T-helper 2 cell (primary cell): ENCODE results near the gene TNFSF15.

Source experiments
- DNase-seq, 5 experiments: peaks; one replicate each; pipeline versions ENCODE4 v3.0.0 to v3.0.0-alpha.2; 2012 to 2022
- total RNA-seq, 2 donors: gene quantifications; one replicate each; lab custom pipeline; 2026; lab: John Stamatoyannopoulos, UW

Gene TNFSF15
- total RNA-seq: 0 to 0.20 reads per million in 2 donors

GRCh38 chr9:114805670-114806525 lies at the start of gene TNFSF15:
TNFSF15 (minus strand) TSS chr9:114806039; CDS start chr9:114806012, 27 bp downstream.
- DNase-seq: peak in 1 of 5 experiments; percentile 69

GRCh38 chr9:114855488-114855887 lies 49.6 kb upstream of the TNFSF15 start:
- no peak for DNase-seq

GRCh38 chr9:114854736-114855355 lies 49.0 kb upstream of the TNFSF15 start:
- no peak for DNase-seq

- no peak for DNase-seq
Measured at GRCh38 chr9:114853071-114853855, 47.4 kb upstream of the TNFSF15 start.

GRCh38 chr9:114852050-114852594 lies 46.3 kb upstream of the TNFSF15 start:
- DNase-seq: no peak

GRCh38 chr9:114851306-114851705 lies 45.5 kb upstream of the TNFSF15 start:
- no peak for DNase-seq

GRCh38 chr9:114850871-114851270 lies 45.0 kb upstream of the TNFSF15 start:
- no peak for DNase-seq

- no peak for DNase-seq
Measured at GRCh38 chr9:114849450-114849849, 43.6 kb upstream of the TNFSF15 start.

- DNase-seq: peak in 1 of 5 experiments; percentile 62
Measured at GRCh38 chr9:114847492-114848417, 41.9 kb upstream of the TNFSF15 start.

GRCh38 chr9:114845373-114845772 lies 39.5 kb upstream of the TNFSF15 start:
- DNase-seq: no peak

- peak in 1 of 5 experiments; percentile 56 for DNase-seq
Measured at GRCh38 chr9:114844766-114845165, 38.9 kb upstream of the TNFSF15 start.

GRCh38 chr9:114837923-114838322 lies 32.1 kb upstream of the TNFSF15 start:
- DNase-seq: no peak

GRCh38 chr9:114836769-114837168 lies 30.9 kb upstream of the TNFSF15 start:
- peak in 1 of 5 experiments; percentile 43 for DNase-seq

- no peak for DNase-seq
Measured at GRCh38 chr9:114834386-114834785, 28.5 kb upstream of the TNFSF15 start.

GRCh38 chr9:114830546-114830945 lies 24.7 kb upstream of the TNFSF15 start:
- no peak for DNase-seq

GRCh38 chr9:114829574-114830440 lies 24.0 kb upstream of the TNFSF15 start:
- DNase-seq: no peak

GRCh38 chr9:114828303-114828650 lies 22.4 kb upstream of the TNFSF15 start:
- no peak for DNase-seq

GRCh38 chr9:114827641-114828302 lies 21.9 kb upstream of the TNFSF15 start:
- peak in 1 of 5 experiments; percentile 4 for DNase-seq

GRCh38 chr9:114826431-114826830 lies 20.6 kb upstream of the TNFSF15 start:
- DNase-seq: no peak

- no peak for DNase-seq
Measured at GRCh38 chr9:114825126-114825795, 19.4 kb upstream of the TNFSF15 start.
